IPS DF 4.7 (cell line): ENCODE results near the gene RAB3GAP2.
"Not testable (repeated sequence)": the region's sequence is repeated elsewhere in the genome, so short reads cannot be mapped to it uniquely, and the experiment has no call there.

ENCODE experiments used
- DNase-seq: peaks from one replicate; pipeline ENCODE4 v3.0.0-alpha.2; 2013; ENCODE audit warnings: low spot score; ENCODE audit errors: extremely low read depth

RAB3GAP2 gene

GRCh38 chr1:220144051-220144450 lies 128.2 kb downstream of the RAB3GAP2 start:
- no peak for DNase-seq

GRCh38 chr1:220139966-220140365 lies 132.3 kb downstream of the RAB3GAP2 start:
- DNase-seq = no peak

GRCh38 chr1:220137019-220137786 lies 135.1 kb downstream of the RAB3GAP2 start:
- DNase-seq = no peak

GRCh38 chr1:220135755-220136154 lies 136.5 kb downstream of the RAB3GAP2 start:
- DNase-seq = no peak

GRCh38 chr1:220129479-220130210 lies 142.6 kb downstream of the RAB3GAP2 start:
- DNase-seq = no peak

- no peak for DNase-seq
These were observed 145.2 kb downstream of the RAB3GAP2 start for GRCh38 chr1:220127076-220127475.

- DNase-seq = no peak
These were observed 147.7 kb downstream of the RAB3GAP2 start for GRCh38 chr1:220124542-220124941.

GRCh38 chr1:220123889-220124288 lies 148.4 kb downstream of the RAB3GAP2 start:
- DNase-seq = no peak

GRCh38 chr1:220123066-220123465 lies 149.2 kb downstream of the RAB3GAP2 start:
- DNase-seq = no peak

GRCh38 chr1:220121791-220122530 lies 150.3 kb downstream of the RAB3GAP2 start:
- DNase-seq = no peak

- DNase-seq = no peak
These were observed 153.2 kb downstream of the RAB3GAP2 start for GRCh38 chr1:220119043-220119512.

GRCh38 chr1:220113136-220113695 lies 159.0 kb downstream of the RAB3GAP2 start:
- no peak for DNase-seq

- not testable (repeated sequence) for DNase-seq
These were observed 159.7 kb downstream of the RAB3GAP2 start for GRCh38 chr1:220112600-220112999.

GRCh38 chr1:220110473-220110872 lies 161.8 kb downstream of the RAB3GAP2 start:
- not testable (repeated sequence) for DNase-seq

GRCh38 chr1:220099826-220100225 lies 172.4 kb downstream of the RAB3GAP2 start:
- no peak for DNase-seq
